ENCODE results near the gene MS4A6A.

GRCh38 chr11:60164550-60165075, 18.3 kb downstream of the MS4A6A start:
- TF ChIP-seq EZH2 (IDR thresholded peaks at IDR 0.05; ENCODE audit: insufficient read depth, poor library complexity, severe bottlenecking) (no peak), EZH2phosphoT487 (IDR thresholded peaks at IDR 0.05; ENCODE audit: insufficient read depth, low read depth) (no peak)

Data from GM23248 (cell line).